Choroid plexus epithelial cell (primary cell): Measurements from ENCODE around the gene BBS9.
A peak's percentile ranks its signal among the peaks of the same experiment; 100 is the strongest.

ENCODE experiments used
- DNase-seq: peaks from one replicate; pipeline ENCODE4 v3.0.0-alpha.2; 2010; ENCODE audit warnings: low read depth
- H3K4me3 ChIP-seq: 2 replicates; pipeline ENCODE4 v1.5.1; 2011; ENCODE audit warnings: low read depth, mild to moderate bottlenecking, control low read depth, low read length, moderate library complexity
- TF ChIP-seq, protein P1 (sequence below): conservative IDR thresholded peaks from 2 replicates; pipeline ENCODE4 v1.5.1; 2011; ENCODE audit warnings: low read depth, mild to moderate bottlenecking, control low read depth, inconsistent platforms, low read length, moderate library complexity

Gene BBS9

DNA sequence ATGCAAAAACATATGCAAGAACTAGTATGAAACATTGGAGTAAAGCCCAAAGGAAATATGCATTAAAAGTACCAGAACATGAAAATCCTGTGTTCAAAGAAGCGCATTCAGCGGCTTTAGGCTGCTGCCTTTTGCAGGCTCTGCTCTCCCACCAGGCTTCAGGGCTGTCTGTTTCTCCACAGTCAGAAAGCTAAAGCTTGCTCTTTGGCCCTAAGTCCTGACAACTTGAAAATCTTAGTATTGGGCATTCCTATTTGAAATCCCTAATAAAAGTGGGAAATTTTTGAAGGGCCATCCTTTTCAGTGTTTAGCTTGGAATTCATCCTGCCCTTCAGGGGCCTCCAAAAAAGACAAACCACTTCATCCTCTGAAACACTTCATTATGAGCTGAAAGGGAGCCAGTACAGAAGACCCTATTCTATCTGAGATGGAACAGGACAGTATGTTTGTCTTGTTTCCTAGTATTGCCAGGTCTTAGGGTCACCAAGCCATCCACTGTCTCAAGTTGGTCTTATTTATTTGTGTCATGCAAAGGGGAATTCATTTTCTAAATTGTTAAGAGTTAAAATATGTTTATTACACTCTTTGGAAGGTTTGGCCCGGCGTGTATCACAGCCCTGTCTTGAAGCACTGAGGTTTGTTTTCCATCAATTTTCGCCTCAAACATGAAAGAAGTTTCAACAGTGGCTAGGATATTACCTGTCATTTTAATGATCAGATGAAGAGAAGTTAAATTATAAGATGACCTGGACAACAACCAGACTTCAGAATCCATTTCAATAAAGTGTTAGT is 449.7 kb downstream of the BBS9 start:
- H3K4me3 ChIP-seq = no peak overlapping the region
- DNase-seq = no peak
- TF ChIP-seq, protein P1, sequence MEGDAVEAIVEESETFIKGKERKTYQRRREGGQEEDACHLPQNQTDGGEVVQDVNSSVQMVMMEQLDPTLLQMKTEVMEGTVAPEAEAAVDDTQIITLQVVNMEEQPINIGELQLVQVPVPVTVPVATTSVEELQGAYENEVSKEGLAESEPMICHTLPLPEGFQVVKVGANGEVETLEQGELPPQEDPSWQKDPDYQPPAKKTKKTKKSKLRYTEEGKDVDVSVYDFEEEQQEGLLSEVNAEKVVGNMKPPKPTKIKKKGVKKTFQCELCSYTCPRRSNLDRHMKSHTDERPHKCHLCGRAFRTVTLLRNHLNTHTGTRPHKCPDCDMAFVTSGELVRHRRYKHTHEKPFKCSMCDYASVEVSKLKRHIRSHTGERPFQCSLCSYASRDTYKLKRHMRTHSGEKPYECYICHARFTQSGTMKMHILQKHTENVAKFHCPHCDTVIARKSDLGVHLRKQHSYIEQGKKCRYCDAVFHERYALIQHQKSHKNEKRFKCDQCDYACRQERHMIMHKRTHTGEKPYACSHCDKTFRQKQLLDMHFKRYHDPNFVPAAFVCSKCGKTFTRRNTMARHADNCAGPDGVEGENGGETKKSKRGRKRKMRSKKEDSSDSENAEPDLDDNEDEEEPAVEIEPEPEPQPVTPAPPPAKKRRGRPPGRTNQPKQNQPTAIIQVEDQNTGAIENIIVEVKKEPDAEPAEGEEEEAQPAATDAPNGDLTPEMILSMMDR = no peak

DNA sequence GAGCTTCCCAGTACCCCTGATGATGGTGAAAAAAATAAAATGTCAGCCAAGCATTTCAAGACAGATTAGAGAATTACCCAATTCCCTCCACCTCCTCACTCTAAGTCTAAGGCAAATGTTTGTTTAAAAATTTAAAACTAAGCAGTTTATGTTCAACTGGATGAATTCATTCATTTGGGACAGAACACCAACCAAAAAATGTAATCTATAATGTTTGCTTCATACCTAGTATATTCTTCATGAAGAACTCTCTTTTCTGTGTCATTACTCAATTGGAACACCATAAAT is 450.3 kb downstream of the BBS9 start:
- TF ChIP-seq, protein P1 = no peak
- H3K4me3 ChIP-seq = no peak overlapping the region
- no peak for DNase-seq

DNA sequence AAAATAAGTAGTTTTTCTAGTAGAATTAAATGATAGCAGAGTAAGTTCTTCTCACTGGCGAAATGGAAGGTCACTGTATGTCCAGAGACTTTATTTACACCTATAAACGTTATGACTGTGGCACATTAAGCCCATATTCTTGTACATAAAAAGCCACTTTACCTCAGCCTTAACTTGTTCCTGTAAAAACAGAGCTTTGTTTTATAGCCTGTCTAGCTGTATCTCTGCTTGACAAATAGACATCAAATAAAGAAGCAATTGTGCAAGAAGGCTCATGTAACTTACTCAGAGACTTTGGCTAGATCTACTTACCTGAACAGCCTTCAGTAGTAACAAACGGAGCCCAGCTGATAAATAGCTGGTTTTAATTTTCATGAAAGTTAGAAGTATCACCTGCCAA is 451.9 kb downstream of the BBS9 start:
- H3K4me3 ChIP-seq = no peak overlapping the region
- TF ChIP-seq, protein P1 = no peak
- DNase-seq = no peak

DNA sequence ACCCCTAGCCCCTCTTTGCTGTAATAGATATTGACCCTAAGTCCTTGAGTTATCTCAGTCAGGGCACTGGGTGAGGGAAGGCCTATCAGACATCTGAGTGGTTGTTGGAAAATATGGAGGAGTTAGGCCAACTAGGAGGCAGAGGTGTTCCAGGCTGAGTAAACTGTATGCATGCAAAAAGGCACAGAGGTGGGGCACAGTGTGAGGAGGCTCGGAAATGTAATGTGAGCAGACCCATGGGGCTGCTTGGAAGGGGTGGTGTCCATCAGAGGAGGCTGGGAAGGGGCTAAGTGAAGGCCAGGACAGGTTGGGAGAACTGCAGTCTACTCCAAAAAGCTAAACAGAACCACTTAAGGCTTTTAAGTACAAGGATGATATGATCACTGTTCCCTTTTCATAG is 452.7 kb downstream of the BBS9 start:
- TF ChIP-seq, protein P1 = no peak
- DNase-seq = no peak
- no peak overlapping the region for H3K4me3 ChIP-seq

DNA sequence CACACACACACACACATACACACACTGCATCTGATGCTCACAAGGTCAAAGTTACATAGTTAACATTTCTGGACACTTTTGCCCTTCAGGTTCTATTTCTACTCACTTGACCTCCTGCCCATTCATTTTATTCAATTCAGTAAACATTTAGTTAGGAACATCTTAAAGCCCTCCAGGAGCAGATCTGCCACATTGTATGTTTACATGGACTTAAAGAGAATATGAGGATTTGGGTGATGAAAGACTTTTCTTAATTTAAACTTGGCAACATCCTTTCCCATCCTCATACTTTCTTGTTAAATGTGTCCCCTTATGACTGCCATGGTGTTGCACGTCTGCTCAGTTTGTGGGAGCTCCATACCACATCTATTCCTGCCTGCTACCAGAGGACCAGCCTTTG is 453.2 kb downstream of the BBS9 start:
- no peak for DNase-seq
- TF ChIP-seq, protein P1 = no peak
- no peak overlapping the region for H3K4me3 ChIP-seq

DNA sequence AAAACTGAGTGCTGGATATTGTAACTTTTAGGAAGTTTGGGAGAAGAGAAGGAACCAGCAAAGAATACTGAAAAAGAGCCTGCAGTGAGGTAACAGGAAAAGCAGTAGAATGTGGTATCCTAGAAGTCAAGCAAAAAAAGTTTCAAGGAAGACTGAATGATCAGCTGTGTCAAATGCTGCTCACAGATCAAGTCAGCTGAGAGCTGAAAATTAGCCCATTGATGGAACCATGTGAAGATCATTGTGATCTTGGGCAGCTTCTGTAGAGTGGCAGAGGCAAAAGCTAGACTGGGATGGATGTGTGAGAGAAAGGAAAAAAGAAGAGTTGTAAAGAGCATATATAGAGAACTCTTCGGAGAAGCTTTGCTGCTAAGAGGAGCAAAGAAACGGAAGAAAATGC is 460.5 kb downstream of the BBS9 start:
- TF ChIP-seq, protein P1 = no peak
- H3K4me3 ChIP-seq = no peak overlapping the region
- DNase-seq = no peak

DNA sequence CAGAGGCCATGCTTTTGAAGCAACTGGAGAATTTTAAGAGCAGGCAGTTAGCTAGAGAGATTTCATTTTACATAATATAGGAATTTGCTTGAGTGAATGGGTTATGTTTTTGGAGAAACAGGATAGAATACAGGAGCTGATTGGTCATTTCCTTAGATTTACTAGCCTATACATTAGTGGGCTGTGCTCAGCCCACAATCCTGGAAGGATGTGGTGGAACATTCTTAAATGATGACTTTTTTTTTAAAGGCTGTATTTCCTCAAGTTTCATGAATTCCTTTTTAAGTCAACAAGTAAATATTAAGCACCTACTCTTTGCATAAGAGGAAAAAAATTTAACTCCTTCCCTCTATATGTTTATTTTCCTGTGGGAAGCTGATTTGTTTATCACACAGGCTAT is 461.6 kb downstream of the BBS9 start:
- no peak overlapping the region for H3K4me3 ChIP-seq
- TF ChIP-seq, protein P1 = no peak
- peak; percentile 43 for DNase-seq
